ENCODE measurements around the gene RPL18A. TPM values are rescaled to one million over a fixed set of nuclear protein-coding genes. Genes with fewer than 3 reads are reported as not detected.

The RPL18A gene
- total RNA-seq, 1 experiment from 2014 or later = 2,241 TPM

DNA sequence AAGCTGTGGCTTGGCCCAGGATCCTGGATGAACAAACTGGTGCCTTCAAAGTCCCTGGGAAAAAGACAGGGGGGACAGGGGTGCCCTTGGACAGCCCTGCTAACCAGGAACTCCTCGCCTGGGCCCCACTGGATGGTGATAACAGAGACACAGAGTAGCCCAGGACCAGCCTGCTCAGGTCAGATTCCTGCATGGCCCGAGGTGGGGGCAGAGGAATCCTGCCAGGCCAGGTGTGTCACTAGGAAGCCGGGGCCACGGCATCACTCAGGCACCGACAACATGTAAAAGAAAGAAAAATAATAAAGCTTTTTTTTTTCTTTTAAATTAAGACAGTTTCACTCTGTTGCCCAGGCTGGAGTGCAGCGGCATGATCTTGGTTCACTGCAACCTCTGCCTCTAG lies 5.6 kb upstream of the RPL18A start:
- BruUV-seq (replicated peaks) = no TSS peak
- Histone ChIP-seq H3K36me3 (ENCODE audit: low read depth, low read length) (no peaks in the 10 kb centered on the region), H3K9ac (ENCODE audit: low read length) (no peak overlapping the region), H2AFZ (ENCODE audit: low read length) (no peak overlapping the region), H3K4me1 (ENCODE audit: insufficient read depth, low read length) (peaks cover 9% of the 10 kb centered on the region; the same call in 1 of the 2 replicates), H3K4me3 (ENCODE audit: low read length) (no peak overlapping the region), H3K27ac (ENCODE audit: low read length) (no peak overlapping the region), H3K4me2 (ENCODE audit: low read length) (no peak overlapping the region), H3K9me2 (replicated peaks; ENCODE audit: low read length) (no peaks in the 10 kb centered on the region), H4K20me1 (ENCODE audit: low read length) (no peaks in the 10 kb centered on the region), H3K27me3 (ENCODE audit: low read length) (no peaks in the 10 kb centered on the region), H3K9me3 (ENCODE audit: low read length) (no peaks in the 10 kb centered on the region), H3F3A (ENCODE audit: low read length, unreplicated experiment) (no peaks in the 10 kb centered on the region), H3K79me2 (ENCODE audit: low read length) (no peaks in the 10 kb centered on the region)
- ChIA-PET POLR2A (ENCODE audit: unreplicated experiment) (no interaction called here), CTCF (interaction anchor here (0.6 kb wide), 1 partner anchor 148 kb away, joined by 5 read pairs; no protein-coding TSS in a partner anchor)
- DNase-seq (no peak), ATAC-seq (no peak)
- TF ChIP-seq EZH2phosphoT487 (IDR thresholded peaks at IDR 0.05; ENCODE audit: borderline replicate concordance, low read length) (no peak), EZH2 (IDR thresholded peaks at IDR 0.05; ENCODE audit: low read length, unreplicated experiment) (no peak)
- TF ChIP-seq, protein P1, sequence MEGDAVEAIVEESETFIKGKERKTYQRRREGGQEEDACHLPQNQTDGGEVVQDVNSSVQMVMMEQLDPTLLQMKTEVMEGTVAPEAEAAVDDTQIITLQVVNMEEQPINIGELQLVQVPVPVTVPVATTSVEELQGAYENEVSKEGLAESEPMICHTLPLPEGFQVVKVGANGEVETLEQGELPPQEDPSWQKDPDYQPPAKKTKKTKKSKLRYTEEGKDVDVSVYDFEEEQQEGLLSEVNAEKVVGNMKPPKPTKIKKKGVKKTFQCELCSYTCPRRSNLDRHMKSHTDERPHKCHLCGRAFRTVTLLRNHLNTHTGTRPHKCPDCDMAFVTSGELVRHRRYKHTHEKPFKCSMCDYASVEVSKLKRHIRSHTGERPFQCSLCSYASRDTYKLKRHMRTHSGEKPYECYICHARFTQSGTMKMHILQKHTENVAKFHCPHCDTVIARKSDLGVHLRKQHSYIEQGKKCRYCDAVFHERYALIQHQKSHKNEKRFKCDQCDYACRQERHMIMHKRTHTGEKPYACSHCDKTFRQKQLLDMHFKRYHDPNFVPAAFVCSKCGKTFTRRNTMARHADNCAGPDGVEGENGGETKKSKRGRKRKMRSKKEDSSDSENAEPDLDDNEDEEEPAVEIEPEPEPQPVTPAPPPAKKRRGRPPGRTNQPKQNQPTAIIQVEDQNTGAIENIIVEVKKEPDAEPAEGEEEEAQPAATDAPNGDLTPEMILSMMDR (conservative IDR thresholded peaks at IDR 0.05; ENCODE audit: low read depth, low read length) = no peak
- intact Hi-C loops (cut with micrococcal nuclease) = no loop called here

DNA sequence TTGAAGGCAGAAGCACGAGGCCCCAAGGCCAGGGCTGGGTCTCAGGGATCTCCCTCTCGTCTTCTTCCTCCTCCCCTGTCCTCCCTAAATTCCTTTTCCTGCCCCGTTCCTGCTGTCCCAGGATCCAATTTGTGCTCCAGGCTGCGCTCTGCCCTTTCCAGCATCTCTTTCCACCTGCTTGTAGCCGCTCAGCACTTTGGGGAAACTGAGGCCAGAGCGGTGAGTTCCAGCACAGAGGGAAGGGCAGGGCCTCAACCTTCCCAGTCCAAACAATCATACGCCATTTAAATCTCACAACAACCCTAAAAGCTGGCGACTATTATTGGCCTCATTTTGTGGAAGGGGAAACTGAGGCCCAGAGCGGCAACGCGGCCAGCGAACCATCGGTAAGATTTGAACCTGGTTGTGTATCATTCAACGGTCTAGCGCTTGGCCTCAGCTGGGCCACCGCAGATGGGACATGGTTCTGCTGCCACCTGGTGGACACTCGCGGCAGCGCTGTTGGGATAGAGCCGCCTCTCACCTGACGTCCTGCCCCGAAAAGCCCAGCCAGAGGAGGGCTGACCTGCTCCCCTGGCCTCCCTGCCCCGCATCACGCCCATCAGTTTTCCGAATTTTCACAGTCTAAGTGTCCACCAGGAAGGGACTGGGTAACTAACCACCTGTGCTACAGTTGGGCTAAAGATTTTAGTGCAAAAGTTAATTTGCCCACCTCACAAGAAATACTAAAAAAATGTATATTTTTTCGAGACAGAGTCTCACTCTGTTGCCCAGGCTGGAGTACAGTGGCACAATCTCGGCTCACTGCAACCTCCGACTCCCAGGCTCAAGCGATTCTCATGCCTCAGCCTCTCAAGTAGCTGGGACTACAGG lies 4.2 kb upstream of the RPL18A start:
- ATAC-seq = peak; percentile 52
- Histone ChIP-seq H3K36me3 (ENCODE audit: low read depth, low read length) (peaks cover 5% of the 10 kb centered on the region), H3K79me2 (ENCODE audit: low read length) (peaks cover 8% of the 10 kb centered on the region), H3K4me3 (ENCODE audit: low read length) (no peak overlapping the region), H3F3A (ENCODE audit: low read length, unreplicated experiment) (no peaks in the 10 kb centered on the region), H3K27ac (ENCODE audit: low read length) (no peak overlapping the region), H3K4me2 (ENCODE audit: low read length) (peak overlapping the region; percentile 46), H3K4me1 (ENCODE audit: insufficient read depth, low read length) (peaks cover 6% of the 10 kb centered on the region; the same call in 1 of the 2 replicates), H3K9me3 (ENCODE audit: low read length) (no peaks in the 10 kb centered on the region), H4K20me1 (ENCODE audit: low read length) (peaks cover 6% of the 10 kb centered on the region), H2AFZ (ENCODE audit: low read length) (peak overlapping the region; percentile 65), H3K9me2 (replicated peaks; ENCODE audit: low read length) (no peaks in the 10 kb centered on the region), H3K27me3 (ENCODE audit: low read length) (no peaks in the 10 kb centered on the region), H3K9ac (ENCODE audit: low read length) (no peak overlapping the region)
- POLR2A ChIA-PET (ENCODE audit: unreplicated experiment) = no interaction called here
- no TSS peak for BruUV-seq (replicated peaks)
- peak; percentile 91 for DNase-seq
- intact Hi-C loops (cut with micrococcal nuclease) = loop anchor here (1.0 to 5.0 kb wide), 3 partner anchors 24 to 78 kb away; partner anchors contain the start of gene B3GNT3
- CTCF ChIA-PET = interaction anchor here (0.6 to 1.1 kb wide), 3 partner anchors 25 to 113 kb away, joined by 3 to 14 read pairs (median 3); no protein-coding TSS in a partner anchor
- TF ChIP-seq EZH2 (IDR thresholded peaks at IDR 0.05; ENCODE audit: low read length, unreplicated experiment) (no peak), EZH2phosphoT487 (IDR thresholded peaks at IDR 0.05; ENCODE audit: borderline replicate concordance, low read length) (no peak)
- TF ChIP-seq, protein P1 (conservative IDR thresholded peaks at IDR 0.05; ENCODE audit: low read depth, low read length) = peak; percentile 95

All from PC-3 (cell line).